Activated CD8-positive, alpha-beta memory T cell treated with anti-CD3 and anti-CD28 coated beads, Interleukin-2, amount 50 U/mL, for 48 hours (primary cell): Measurements from ENCODE around the gene GKAP1.
"Not testable (repeated sequence)": the region's sequence is repeated elsewhere in the genome, so short reads cannot be mapped to it uniquely, and the experiment has no call there.

Experiments used
- DNase-seq: peaks from one replicate; pipeline ENCODE4 v3.0.0-alpha.2; 2020

The GKAP1 gene

DNA sequence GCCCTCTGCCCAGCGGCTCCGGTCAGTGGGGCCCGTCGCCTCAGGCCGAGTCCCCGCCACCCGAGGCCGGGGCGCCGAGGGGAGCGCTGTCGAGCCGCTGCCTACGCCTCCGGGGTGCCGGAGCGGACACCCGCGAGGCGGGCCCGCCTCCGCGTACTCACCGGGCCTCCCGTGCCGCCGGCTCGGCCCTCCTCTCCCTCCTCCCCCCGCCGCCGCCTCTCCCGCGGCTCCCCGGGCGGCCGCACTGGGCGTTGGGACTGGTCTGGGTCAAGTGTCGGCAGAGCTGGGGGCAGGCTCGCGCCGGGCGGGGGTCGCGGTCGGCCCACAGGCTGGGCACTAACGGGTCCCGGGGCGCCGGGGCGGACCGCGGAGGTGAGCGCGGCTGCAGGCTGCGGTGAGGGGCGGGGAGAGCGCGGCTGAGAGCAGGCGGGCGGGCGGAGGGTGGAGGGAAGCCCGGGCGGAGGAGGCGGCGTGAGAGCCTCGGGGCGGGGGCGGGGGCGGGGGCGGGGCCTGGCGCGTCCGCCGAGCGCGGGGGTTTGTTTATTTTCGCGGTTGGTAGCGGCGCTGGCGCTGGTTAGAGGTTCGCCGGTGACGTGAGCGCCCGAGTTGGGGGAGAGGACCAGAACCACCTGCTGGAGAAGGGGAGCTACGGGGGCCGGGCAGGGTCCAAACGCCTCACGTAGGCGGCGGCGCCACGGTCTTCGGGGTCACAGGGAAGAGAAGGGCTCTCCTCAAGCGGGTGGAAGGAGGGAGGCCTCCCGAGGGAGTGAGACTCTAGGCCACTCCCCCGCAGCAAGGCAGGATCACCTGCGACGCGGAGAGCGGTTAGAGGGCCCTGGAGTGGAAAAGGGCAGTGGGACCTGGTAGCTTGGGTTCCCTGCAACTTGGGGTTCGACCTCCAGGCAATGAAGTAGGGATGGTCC, at the start of gene GKAP1:
Gene GKAP1, minus strand, starts transcription at position 414 of the 923 bp plus-strand sequence. CDS start 11,252 bp downstream, outside the sequence.
- peak; percentile 79 for DNase-seq

DNA sequence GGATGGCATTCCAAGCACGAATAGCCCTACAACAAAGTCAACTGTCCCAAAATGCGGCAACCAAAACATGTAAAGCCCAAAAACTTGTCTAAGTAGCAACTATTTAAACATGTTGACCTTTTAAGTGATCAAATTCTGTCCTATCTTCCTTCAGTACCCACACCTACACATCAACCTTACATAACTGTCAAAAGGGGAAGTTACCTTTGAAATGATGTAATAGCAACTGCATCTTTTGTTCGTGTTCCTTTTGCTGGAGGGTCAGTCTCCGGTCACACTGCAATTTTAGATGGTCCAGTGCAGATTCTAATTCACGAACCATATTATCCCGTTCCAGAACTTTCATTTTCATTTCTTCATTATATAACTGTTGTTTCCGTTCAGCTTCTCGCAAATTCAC, 32.3 kb upstream of the GKAP1 start:
- DNase-seq = not testable (repeated sequence)

DNA sequence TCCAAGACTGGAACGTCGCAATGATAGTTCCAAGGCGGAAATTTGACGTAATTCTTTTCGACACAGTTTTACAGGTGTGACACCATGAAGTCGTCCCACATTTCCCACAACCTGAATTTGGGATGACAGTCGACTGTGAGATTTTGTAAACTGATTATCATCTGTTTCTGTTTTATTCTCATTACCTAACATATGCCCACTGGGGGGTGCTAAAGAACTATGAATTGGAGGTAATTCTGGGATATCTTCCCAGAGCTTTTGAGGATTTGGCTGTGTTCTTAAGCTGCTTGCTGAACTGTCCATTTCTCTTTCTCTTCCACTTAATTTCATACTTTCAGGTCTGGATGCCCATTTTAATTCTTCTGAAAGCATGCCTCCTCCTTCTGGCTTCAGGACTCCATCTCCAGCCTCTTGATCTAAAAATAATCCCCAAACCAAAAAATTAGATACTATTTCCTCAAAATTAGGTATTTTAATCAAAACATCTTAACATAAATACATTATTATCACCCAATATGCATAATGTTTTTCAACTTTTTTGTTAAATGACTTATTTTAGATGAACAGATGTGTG, 19.6 kb upstream of the GKAP1 start:
- not testable (repeated sequence) for DNase-seq

DNA sequence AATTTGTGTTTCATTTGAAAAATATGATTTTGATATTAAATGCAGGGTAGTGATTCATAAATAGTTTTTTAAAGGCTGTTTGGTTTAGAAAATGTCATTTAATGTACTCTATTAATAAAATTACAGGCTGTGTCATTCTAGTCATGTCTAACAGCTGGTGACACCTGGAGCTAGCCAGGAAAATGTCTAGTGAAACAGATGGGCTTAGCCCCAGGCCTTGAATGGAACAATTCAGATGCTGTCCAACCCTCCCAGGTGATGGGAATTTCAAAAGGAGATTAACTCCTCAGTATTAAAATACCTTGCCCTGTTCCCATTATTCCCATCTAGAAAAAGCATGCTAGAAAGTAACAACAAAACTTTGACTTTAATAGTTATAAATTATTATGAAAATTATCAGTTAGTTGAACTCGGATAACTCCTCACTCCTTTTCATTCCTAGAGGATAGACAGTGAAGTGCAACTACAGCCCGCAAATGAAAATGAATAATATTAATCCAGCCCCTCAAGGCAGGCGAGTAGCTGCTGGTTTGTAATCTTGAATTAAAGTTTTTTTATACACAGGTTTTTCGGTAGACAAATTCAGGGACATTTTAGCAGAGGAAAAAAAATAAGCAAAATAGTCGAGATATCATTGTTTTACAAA, 13.0 kb upstream of the GKAP1 start:
- not testable (repeated sequence) for DNase-seq

DNA sequence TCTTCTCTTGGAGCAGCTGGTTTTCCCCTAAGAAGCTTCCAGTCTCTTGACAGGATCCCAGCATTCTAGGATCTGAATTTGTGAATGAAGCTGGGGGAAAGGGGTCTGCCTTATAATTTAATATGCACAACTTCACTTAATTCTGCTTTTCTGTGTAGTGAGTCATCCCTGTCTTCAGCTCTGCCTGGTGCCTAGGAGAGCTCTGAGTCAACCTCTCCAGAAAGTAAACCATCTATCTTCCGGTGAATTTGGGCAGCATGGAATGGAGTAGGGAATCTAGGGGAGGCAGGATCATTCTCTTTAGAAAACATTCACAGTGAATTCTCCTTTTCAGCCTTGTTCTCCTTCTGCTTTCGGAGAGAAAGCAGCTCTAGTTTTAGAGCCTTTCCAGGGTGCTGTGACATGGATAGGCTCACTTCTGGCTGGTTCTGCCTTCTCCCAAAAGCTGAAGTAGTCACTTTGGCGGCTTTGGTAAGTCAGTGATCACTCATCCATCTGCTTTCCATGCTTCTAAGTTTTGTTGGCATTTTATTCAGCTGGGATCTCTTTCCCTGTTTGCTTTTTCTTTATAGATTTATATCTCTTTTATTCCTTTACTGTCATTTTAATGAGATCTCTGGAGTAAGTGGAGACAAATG, 7.5 kb upstream of the GKAP1 start:
- not testable (repeated sequence) for DNase-seq

DNA sequence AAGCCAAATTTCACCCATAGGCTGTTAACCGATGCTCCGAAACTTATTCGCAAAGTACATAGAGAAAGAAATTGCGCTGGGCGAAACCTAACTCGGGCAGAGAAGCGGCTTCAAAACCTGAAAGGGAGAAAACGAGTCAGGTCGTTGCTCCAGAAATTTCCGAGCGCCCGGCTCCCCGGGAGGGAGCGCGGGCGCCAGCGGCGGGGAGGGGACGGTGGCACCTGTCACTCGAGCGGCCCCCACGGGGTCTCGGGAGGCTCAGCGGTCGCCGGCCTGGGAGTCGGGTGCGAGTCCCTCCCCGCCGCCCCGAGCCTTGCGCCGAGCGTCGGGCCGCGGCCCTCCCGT, 586 bp downstream of the GKAP1 start:
- DNase-seq = peak; percentile 71

DNA sequence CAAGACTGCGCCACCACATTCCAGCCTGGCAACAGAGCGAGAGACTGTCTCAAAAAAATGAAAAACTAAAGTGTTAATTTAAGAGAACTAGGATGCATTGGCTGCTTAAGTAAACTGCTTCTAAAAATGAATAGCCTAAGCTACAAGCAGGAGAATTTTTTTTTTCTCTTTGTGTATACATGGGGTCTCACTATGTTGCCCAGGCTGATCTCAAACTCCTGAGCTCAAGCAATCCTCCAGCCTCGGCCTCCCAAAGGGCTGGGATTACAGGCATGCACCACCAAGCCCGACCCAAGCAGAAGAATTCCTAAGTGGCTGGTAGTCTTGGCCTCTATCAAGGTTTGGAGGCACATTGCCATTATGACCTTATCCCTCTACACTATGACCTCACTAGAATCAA, 2.4 kb downstream of the GKAP1 start:
- not testable (repeated sequence) for DNase-seq

DNA sequence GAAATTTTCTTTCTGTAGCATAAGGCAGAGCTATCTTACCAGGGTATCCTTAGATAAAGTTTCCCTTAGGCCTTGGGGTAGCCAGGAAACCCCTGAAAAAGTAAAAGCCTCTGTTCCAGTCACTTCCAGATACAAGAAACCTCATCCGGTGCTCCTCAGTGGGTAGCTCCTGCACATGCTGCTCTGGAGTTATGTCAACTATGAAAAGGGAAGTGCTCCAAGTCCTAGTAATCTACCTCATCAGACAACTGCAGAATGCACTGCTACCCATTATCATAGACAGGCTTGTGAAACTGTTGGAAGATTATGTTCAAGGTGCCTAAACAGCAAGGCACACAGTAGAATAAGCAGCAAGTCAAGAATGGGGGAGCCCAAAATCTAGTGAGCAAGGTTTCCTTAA, 8.4 kb downstream of the GKAP1 start:
- DNase-seq = not testable (repeated sequence)

DNA sequence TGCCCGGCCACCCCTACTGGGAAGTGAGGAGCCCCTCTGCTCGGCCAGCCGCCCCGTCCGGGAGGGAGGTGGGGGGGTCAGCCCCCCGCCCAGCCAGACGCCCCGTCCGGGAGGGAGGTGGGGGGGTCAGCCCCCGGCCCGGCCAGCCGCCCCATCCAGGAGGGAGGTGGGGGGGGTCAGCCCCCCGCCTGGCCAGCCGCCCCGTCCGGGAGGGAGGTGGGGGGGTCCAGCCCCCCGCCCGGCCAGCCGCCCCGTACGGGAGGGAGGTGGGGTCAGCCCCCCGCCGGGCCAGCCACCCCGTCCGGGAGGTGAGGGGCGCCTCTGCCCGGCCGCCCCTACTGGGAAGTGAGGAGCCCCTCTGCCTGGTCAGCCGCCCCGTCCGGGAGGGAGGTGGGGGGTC, 13.1 kb downstream of the GKAP1 start:
- DNase-seq = not testable (repeated sequence)

DNA sequence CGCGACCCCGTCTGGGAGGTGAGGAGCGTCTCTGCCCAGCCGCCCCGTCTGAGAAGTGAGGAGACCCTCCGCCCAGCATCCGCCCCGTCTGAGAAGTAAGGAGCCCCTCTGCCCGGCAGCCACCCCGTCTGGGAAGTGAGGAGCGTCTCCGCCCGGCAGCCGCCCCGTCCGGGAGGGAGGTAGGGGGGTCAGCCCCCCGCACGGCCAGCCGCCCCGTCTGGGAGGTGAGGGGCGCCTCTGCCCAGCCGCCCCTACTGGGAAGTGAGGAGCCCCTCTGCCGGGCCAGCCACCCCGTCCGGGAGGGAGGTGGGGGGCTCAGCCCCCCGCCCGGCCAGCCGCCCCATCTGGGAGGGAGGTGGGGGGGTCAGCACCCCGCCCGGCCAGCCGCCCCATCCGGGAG, 13.6 kb downstream of the GKAP1 start:
- not testable (repeated sequence) for DNase-seq

DNA sequence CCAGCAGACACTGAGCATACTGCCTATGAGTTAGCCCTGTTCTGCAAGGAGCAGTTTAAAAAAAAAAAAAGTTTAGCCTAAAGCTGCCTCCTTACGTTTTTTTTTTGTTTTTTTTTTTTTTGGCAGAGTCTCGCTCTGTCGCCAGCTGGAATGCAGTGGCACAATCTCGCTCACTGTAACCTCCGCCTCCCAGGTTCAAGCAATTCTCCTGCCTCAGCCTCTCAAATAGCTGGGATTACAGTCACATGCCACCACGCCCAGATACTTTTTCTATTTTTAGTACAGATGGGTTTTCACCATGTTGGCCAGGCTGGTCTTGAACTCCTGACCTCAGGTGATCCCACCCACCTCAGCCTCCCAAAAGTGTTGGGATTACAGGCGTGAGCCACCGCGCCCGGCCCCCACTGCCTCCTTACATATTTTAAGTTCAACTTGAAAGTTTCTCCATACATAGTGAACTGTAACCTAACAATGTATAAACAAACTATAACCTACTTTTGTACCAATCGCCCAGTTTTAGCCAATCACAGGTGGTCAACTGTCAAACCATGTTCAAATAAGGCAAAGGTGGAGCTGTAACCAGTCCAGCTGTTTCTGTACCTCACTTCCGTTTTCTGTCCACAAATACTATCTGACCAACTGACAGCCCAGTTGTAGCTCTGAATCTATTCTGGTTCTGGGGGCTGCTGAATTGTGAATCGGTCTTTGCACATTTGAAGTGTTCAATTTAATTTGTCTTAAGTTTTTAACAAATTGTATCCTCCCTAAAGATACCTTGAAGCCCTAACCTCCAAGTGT, 17.1 kb downstream of the GKAP1 start:
- no peak for DNase-seq

DNA sequence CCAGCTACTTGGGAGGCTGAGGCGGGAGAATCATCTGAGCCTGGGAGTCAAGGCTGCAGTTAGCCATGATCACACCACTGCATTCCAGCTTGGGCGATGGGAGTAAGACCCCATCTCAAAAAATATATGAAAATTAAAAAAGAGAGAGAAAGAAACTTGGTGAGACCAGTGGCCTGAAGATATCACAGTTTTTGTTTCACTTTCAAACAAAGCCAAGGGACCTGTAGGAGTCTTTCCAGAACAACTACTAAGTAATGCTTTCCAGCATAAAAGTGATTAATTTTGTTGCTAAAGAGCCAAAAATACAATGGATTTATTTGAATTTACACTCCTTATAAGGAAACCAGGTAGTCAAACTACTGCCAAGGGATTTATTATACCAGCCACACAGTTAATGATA, 23.5 kb downstream of the GKAP1 start:
- DNase-seq = no peak

DNA sequence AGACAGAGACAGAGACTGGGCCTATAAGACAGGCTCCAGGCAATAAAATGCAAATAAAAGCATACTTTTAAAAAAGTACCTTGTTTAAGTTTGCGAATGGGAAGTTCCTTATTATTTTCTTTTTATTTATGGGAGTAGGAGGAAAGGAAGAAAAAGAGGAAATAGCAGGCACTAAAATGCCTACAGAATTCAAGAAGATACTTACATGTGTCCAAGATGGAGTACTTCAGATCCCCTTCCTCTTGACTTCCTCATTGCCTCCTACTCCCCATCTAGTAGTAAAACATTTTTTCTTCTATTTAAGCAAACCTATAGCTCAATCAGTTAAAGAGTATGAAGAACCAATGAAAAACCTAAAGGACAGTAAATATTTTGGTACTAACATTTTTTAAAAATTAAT, 24.8 kb downstream of the GKAP1 start:
- no peak for DNase-seq

DNA sequence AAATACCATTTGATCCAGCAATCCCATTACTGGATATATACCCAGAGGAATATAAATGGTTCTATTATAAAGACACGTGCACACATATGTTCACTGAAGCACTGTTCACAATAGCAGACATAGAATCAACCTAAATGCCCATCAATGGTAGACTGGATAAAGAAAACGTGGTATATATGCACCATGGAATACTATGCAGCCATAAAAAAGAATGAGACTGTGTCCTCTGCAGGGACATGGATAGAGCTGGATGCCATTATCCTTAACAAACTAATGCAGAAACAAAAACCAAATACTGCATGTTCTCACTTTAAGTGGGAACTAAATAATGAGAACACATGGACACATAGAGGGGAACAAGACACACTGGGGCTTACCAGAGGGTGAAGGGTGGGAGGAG, 39.4 kb downstream of the GKAP1 start:
- DNase-seq = no peak

DNA sequence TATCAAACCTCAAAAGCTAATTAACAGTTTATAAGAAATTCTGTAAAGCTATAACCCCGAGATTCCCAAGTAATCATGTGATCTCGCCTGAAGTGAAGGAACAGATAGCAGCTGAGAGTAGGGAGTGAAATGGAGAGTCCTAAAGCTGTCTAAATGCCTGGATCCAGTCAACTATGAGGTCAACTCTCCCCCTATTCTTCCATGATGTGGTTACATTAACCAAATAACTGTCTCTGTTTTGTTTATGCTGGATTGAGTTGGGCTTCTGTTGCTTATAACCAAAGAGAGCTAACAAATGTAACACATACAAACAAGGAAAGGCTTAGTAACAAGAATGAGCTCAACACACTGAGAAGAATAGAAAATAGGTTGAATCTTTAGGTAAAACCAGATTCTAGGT, 41.6 kb downstream of the GKAP1 start:
- DNase-seq = no peak

DNA sequence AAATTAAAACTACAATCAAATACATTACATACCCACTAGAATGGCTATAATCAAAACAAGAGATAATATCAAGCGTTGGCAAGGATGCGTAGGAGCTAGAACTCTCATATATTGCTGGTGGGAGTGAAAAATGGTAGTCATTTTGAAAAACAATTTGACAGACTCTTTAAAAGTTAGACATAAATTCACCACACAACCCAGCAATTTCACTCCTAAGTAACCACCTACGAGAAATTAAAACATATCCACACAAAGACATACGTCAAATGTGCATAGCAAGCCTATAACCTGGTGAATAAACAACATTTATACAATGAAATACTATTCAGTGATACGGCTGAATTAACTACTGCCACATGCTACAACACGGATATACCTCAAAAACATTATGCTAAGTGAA, 44.7 kb downstream of the GKAP1 start:
- DNase-seq = no peak

DNA sequence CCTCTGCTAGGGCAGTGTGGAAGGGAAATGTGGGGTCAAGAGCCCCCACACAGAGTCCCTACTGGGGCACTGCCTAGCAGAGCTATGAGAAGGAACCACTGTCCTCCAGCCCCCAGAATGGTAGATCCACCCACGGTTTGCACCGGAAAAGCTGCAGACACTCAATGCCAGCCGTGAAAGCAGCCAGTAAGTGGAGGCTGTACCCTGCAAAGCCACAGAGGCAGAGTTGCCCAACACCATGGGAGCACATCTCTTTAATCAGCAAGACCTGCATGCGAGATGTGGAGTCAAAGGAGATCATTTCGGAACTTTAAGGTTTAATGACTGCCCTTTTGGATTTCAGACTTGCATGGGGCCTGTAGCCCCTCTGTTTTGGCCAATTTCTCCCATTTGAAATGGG, 52.2 kb downstream of the GKAP1 start:
- DNase-seq = no peak

DNA sequence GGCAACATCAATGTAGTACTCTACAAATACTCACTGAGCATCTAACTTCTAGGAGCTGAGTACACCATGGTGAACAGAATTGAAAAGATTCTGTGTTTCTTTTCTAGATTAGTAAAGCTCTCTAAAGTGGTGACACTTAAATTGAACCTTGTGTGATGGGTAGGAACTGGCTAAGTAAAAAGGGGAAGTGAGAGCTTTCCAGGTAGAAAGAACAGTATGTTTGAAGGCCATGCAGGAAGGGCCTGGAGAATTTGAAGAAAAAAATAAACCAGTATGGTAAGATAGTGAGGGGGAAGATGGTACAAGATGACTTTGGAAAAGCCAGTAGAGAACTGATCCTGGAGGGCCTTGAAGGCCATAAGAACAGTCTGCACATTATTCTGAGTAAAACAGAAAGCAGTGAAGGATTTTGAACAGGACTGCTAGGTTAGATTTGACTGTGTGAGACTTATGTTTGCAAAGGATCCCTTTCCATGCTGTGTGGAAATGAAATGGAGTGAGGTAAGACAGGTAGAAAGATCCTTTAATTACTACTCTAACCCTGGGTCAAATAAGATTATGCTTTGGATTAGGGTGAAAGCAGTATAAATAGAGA, 63.1 kb downstream of the GKAP1 start:
- DNase-seq = no peak

DNA sequence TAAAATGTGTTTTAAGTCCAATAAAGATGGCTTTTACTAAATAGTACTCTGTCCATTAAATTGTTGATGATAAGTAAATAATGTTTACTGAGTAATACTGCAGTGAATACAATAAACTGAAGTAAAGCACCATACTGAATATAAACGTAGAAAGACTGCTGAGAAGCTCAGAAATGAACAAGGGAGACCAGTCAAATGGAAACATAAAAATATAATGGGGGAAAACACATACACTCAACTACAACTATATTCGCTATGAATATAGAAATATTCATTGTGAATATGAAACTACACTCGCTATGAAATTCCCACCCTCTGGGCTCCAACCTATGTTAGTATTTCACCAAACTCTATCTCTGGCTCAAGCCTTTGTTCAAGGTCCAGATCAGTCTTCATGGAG, 67.9 kb downstream of the GKAP1 start:
- no peak for DNase-seq

DNA sequence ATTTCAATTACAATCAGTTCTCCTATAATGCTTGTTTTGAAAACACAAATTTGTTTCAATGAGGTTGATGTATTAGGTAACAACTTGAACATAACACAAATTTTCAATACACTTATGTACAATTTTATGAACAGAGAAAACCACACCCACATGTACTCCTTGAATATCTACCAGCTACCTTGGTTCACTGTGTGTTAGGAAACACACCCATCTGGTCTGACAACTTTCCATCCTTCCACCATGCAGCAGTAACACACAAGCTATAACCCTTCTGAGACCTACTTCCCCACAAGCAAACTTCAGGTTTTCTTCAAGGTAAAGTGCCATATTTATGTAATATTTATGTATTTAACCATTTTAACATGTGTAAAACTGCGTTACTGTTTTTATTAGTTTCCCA, 73.4 kb downstream of the GKAP1 start:
- DNase-seq = no peak

DNA sequence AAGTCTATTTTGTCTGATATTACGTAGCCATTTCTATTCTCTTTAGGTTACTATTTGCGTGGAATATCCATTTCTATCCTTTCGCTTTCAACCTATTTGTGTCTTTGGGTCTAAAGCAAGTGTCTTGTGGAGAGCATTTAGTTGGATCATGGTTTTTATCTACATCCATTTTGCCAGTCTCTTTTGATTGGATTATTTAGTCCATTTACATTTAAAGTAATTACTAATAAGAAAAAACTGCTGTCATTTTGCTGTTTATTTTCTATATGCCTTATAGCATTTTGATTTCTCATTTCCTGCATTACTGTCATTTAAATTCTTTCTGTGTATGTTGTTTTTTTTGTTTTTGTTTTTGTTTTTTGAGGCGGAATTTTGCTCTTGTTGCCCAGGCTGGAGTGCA, 83.8 kb downstream of the GKAP1 start:
- DNase-seq = no peak
